HG02970 (cell line): ENCODE measurements around the gene NCOR2.

Experiments
- ATAC-seq: cut with Tn5 transposase; IDR thresholded peaks from one replicate; pipeline ENCODE4 v1.9.1; 2021; ENCODE audit warnings: mild to moderate bottlenecking, moderate library complexity, moderate number of reproducible peaks; ENCODE audit not compliant: unreplicated experiment, low FRiP score

NCOR2 gene

GRCh38 chr12:124545508-124546418 lies 21.6 kb downstream of the NCOR2 start:
- ATAC-seq: peak; percentile 55

GRCh38 chr12:124544983-124545382 lies 22.4 kb downstream of the NCOR2 start:
- no peak for ATAC-seq

GRCh38 chr12:124544311-124544970 lies 23.0 kb downstream of the NCOR2 start:
- ATAC-seq: no peak

DNA sequence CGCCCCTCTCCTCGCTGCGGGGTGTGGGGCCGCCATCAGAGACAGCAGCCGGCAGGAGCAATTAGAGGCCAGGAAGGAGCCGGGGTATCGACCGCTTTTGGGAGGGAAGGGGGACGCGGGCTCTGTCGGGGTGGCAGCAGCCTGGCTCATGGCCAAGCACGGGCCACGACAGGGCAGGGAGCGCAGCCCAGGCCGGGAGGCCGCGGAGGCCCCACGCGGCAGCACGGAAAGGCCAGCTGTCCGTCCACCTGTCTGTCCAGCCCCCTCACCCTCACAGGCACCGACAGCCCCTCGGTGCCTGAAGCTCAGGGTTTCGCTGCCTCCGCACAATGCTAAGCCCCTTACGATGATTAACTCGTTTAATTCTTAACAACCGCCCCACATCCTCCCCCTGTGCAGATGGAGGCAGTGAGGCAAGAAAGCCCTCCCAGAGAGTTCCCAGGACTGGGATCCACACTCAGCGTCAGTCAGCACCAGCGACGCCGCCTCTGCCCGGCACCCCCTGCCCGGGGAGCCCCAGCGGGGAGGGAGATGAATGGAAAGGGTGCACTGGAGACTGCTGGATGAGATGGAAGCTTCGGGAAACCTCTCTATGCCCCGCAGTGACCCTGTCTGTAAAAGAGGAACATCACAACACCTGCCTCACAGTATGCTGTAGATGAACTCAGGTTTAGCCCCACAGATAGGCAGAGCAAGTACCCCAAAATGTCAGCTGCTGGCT lies 23.7 kb downstream of the NCOR2 start:
- ATAC-seq: no peak

DNA sequence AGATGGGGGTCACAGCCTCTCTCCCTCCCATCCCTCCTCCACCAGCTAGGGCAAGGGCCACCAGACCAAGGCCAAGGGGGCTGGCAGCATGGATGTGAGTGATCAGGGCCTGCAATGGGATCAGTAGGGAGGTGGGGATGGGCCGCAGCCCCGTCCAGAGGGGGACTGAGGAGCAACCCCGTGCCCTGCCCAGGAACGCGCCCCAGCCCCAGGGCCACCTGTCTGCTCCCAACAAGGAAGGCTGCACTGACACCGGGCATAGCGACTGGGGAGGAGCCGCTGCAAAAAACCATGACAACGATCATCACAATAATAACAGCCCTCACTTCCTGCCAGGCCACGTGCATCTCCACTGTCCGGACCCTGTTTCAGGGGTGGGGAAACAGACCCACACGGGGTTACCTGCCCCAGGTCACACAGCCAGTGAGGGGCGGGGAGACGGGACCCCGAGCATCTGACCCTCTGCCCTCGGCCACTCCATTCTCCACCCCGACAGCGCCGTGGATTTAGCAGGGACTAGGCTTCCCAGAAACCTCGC lies 24.3 kb downstream of the NCOR2 start:
- no peak for ATAC-seq

DNA sequence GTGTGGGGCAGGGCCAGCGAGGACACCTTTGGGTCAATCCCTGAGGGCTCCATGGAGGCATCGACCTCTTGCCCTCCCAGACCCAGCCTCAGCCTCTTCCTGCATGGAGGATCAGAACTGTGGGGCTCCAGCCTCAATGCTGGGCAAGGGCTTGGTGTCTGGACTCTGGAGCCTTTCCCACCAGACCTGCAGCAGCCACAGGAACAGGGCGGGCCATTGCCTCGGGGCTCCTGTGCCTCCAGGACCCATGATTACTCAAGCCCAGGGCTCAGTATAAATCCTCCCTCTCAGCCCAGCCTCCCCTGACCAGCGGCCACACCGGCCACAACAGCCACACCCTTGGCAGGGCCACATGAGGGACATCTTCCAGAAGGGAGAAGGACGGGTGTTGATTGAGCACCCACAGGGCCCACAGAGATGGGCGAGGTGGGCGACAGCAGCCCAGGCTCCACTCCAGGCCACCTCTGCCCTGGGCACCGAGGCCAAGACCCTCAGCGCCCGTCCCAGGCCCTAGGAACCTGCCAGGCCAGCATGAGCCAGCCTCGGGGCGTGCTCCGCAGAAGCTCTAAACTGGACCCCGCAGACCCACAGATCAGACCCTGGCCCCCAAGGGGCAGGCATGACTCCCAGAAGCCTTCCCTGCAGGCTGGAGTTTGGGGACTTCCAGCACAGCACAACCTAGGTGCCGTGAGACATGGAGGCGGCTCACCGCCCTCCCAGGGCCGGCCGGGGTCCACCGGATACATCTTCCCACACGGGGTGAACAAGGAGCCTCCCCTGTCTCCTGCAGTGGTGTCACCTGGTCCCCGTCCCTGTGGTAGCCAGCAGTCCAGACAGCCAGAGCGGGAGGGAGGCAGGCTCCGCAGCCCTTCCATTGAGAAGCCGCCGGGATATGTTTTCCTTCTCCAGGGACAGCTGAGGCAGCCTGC lies 25.1 kb downstream of the NCOR2 start:
- ATAC-seq: no peak

DNA sequence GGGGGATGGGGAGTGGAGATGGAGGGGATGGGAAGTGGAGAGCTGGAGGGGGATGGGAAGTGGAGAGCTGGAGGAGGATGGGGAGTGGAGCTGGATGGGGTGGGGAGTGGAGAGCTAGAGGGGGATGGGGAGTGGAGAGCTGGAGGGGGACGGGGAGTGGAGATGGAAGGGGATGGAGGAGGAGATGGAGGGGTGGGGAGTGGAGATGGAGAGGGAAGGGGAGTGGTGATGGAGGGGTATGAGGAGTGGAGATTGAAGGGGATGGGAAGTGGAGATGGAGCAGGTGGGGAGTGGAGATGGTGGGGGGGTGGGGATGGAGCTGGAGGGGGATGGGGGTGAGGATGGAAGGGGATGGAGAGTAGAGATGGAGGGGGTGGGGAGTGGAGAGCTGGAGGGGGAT lies 26.1 kb downstream of the NCOR2 start:
- ATAC-seq: no peak

DNA sequence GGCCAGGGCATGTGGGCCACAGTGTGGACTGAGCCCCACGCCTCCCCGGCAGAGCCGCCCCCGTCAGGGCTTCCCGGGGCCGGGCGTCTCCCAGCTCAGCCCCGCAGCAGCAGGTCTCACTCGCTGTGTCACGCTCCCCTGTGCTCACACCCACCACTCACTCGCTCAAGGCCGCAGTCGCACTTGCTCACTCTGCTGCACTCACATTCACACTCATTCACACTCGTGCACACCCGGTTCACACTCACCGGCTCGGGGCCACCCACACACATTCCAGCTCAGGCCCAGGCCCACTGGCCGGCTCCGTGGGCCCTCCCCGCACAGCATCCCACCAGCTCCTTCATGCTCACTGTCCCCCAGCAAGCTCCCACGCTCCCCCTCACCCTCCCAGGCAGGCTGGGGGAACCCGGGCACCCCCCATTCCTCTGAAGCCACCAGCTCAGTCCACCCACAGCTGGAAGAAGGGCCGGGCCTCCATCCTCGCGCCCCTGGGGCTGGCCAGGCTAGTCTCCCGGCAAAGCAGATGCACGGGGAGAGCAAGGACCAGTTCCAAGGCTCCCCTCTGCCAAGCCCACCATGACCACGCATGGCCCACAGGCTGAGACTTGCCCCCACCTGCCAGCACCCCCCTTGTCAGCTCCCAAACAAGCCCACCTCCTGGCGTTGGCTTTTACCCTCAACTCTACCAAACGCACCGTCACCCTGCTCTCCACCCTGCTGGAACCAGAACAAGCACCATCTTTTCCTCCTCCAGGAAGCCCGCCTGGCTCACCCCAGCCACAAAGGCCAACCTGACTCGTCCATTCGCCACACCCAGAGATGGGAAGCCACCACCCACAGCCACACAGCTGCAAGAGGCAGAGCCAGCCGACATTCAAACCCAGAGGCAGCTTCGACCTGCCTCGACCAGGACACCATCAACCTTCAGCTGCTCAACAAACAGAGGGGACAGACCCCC lies 28.0 kb downstream of the NCOR2 start:
- no peak for ATAC-seq

- ATAC-seq: no peak
These were observed 29.0 kb downstream of the NCOR2 start for GRCh38 chr12:124538194-124539082.

GRCh38 chr12:124537525-124538193 lies 29.8 kb downstream of the NCOR2 start:
- no peak for ATAC-seq

DNA sequence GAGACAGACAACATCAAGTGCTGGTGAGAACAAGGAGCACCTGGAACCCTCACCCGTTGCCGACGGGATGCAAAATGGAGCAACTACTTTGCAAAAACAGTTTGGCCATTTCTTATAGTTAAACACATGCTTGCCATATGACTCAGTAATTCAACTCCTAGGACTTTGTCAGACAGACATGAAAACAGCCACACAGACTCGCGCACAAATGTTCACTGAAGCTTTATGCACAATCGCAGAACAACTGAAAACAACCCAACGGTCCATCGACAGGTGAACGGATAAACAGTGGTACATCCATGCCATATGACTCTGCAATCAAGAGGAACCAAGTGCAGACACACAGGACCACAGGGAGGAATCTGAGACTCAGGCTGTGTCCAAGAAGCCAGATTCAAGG lies 30.8 kb downstream of the NCOR2 start:
- ATAC-seq: no peak

DNA sequence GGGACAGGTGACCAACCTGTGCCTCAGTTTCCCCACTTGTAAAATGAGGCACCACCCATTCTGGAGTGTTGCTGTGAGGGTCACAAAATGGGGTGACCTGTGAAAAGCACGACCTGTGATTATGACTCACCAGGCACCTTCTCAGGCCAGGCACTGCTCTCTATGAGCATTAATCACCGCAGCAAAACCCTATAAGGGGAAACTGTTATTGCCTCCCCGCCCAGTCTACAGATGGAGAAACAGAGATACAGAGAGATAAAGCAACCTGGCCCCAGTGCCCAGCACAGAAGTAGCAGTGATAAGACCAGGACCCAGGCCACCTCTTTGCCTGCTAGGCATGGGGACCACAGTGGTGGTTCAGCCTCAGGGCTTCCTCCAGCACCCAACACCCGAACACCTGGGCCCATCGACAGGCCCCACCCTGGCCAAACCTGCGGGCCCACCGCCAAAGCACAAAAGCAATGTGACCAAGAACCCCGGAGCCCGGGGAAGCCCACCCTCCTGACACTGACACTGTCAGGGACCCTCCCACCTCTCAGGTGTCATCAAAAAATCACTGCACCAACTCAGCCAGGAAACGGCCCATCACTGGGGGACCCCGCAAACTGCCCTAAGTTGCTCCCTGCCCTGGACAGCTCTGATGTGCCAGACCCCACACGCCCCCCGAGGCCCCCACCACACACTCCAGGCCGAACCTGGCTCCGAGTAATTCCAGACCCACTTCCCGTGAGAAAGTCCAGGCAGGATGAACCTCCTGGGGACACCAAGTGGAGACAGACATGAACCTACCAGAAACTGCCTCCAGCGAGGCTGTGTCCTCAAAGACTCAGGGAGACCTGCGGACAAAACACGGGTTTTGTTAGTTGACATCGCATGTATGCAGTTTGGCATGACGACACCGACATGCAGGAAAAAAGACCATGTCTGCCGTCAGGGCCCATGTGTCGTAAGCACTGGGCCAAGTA lies 32.4 kb downstream of the NCOR2 start:
- no peak for ATAC-seq

GRCh38 chr12:124533456-124533855 lies 34.0 kb downstream of the NCOR2 start:
- ATAC-seq: no peak

- no peak for ATAC-seq
These were observed 34.4 kb downstream of the NCOR2 start for GRCh38 chr12:124532967-124533366.

- no peak for ATAC-seq
These were observed 35.1 kb downstream of the NCOR2 start for GRCh38 chr12:124532331-124532750.

DNA sequence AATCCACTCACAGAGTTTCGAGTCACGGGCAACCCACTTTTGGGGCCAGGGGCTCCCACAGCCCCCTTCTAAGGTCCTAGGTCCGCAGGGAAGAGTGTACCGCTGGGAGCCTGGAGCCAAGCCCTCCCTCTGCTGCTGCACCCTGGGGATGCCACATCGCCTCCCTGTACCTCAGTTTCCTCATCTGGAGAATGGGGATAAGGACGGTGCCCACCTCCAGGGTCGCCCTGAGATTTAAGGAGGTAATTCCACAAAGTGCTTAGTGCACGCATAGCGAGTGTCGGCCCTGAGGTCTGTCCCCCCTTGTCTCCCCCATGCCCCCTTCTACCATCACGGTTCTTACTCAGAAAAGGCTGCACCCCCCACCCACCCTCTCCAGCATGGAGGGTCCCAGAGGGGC lies 35.5 kb downstream of the NCOR2 start:
- ATAC-seq: no peak
